HG03064 (cell line): ENCODE data around the gene SEC24B.

ENCODE experiments used
- ATAC-seq: cut with Tn5 transposase; IDR thresholded peaks from one replicate; pipeline ENCODE4 v1.9.1; 2021; ENCODE audit warnings: low read depth; ENCODE audit not compliant: unreplicated experiment

Gene SEC24B

GRCh38 chr4:109433205-109434006 is at the start of gene SEC24B:
Gene SEC24B, plus strand, starts transcription at chr4:109433815. Its CDS starts 55 bp downstream, at chr4:109433870.
- ATAC-seq = peak; percentile 93

- no peak for ATAC-seq
Observed at GRCh38 chr4:109383823-109384222, 49.8 kb upstream of the SEC24B start.

- ATAC-seq = no peak
Observed at GRCh38 chr4:109385260-109385659, 48.4 kb upstream of the SEC24B start.

GRCh38 chr4:109389369-109390114 is 44.1 kb upstream of the SEC24B start:
- peak; percentile 63 for ATAC-seq

DNA sequence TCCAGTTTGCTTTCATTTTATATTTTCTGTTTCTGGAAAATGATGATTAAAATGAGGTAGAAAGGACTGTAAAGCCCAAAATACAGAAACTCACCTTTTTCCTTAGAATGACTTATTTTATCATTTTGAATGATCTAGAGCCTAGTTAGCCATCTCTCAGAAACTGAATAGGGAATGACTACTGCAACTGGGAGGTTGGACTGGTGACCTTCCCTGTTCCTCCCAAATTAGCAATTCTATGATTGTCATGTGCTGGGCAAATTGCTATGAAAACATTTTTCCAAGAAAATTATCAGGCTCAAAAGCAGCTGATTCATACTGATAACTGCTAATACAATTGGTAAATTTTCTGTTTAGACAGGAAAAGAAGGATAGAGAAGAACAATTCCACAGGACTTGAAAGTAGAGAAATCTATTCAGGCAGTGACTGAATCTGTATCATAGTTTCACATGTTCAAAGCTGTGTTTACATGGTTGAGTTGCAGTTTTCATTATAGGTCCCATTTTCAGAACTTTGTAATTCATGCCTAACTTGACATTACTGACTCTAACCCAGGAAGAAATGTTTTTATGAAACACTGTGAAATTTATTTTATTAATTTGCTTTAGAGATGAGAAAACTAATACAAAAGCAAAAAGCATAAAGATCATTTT is 43.4 kb upstream of the SEC24B start:
- peak; percentile 58 for ATAC-seq

DNA sequence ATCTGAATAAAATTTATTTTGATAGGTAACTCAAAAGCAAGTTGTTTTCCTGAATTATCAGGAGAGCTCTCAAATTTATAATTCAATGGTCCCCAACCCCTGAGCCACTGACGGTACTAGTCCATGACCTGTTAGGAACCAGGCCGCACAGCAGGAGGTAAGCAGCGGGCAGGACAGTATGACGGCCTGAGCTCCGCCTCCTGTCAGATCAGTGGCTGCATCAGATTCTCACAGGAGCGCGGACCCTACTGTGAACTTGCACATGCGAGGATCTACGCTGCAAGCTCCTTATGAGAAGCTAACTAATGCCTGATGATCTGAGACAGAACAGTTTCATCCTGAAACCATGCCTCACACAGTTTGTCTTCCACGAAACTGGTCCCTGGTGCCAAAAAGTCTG is 37.9 kb upstream of the SEC24B start:
- ATAC-seq = no peak

DNA sequence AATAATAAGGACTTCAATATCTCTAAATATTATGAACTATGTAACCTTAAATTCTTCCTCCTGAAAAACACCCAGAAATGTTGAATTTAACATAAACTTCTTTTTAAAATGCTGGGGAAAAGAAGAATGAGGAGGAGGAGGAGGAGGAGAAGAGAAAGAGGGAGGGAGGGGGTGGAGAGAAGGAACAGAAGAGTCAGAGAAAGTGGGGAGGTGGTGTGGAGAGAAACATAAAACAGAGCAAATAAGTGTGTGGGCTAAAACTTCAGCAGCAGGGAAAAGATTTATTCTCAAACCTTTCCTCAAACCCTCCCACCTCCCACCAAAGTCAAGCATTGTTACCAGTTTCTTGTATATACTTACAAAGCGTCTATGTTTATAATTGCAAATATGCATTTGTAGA is 34.7 kb upstream of the SEC24B start:
- ATAC-seq = no peak

DNA sequence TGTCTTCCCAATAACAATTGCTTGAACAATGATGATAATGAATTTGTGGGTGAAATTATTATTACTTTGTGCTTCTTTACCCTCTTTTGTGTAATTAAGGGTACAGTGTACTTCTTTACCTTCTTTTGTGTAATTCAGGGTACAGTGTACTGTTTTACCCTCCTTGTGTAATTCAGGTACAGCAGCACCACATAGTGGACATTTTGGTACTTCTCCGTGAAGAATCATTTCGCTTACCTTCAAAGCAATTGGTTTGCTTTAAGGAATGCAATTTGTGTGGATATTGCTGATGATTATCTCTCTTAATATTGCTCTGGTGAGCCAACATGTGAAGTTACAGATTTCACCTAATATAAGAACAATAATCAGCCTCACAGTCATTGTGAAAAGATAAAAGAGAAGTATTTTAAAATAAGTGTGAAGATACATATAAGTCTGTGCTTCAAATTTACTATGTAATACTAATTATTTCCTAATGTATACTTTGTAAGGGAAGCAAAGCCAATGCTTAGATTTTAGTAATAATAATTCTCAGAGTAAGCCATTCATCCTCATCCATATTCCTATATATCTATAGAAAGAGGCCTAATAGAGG is 27.2 kb upstream of the SEC24B start:
- peak; percentile 81 for ATAC-seq

- no peak for ATAC-seq
Observed at GRCh38 chr4:109407027-109407737, 26.4 kb upstream of the SEC24B start.

DNA sequence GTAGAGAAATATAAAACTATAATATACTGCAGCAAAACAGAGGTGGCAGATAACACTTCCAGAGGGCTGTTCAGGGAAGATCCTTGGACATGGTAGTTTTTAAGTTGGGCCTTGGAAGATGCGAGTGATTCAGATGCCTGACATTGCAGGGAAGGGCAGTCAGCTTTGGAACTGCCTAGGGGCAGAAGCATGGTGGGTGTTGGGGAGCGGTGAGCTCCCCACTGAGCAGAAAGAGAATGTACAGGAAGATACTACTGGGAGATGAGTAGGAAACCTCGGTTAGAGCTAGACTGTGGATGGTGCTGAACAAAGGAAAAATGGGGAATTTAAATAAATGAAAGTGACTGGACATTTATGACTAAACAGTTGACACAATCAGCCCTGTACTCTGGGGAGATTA is 24.9 kb upstream of the SEC24B start:
- no peak for ATAC-seq

DNA sequence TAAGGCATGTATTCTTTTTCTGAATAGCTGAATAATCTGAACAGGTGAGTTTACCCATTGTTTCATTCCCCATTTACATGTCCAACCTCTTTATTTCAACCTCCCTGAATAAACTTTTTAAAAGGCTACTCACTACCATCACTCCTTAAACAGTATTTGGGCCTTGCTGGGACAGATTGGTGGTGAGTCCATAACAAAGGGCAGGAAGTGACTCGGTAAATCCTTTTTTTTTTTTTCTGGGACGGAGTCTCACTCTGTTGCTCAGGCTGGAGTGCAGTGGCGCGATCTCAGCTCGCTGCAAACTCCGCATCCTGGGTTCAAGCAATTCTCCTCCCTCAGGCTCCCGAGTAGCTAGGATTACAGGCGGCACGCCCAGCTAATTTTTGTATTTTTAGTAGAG is 23.4 kb upstream of the SEC24B start:
- ATAC-seq = no peak

- ATAC-seq = no peak
Observed at GRCh38 chr4:109410776-109411175, 22.8 kb upstream of the SEC24B start.

GRCh38 chr4:109411964-109412363 is 21.7 kb upstream of the SEC24B start:
- ATAC-seq = no peak

DNA sequence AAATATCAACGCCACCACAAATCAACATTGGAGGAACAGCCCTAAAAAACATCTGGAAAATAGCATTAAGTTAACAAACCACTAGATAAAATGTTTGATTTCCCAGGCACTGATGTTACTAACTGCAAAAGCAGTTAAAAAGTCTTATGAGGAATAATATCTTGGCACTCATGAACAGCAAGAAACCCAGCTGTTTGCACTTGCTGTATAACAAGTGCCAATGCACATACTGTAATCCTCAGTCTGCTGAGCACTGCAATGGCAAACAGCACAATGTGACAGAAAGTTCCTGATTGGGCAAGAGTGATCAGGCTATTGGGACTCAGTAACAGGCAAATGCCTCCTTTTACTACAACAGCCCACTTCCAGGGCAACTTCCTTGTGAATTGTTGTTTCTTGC is 20.8 kb upstream of the SEC24B start:
- no peak for ATAC-seq

- ATAC-seq = no peak
Observed at GRCh38 chr4:109414938-109415337, 18.7 kb upstream of the SEC24B start.

DNA sequence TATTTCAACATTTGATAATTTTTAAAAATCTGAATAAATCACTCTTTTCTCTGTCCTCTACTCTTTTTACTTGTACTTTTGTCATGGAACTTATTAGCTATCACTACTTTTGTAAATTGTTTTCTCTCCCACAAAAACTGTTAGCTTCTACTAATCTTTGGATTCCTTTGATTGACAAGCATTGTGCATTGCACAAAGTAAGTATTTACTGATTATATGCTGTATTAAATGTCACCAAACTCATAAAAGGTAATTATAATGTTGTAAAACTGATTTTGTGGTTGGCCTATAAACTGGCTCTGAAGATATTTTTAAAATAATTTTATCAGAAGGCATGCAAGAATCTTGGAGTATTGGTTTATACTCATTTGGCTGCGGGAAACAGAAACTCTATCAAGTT is 15.0 kb upstream of the SEC24B start:
- no peak for ATAC-seq

DNA sequence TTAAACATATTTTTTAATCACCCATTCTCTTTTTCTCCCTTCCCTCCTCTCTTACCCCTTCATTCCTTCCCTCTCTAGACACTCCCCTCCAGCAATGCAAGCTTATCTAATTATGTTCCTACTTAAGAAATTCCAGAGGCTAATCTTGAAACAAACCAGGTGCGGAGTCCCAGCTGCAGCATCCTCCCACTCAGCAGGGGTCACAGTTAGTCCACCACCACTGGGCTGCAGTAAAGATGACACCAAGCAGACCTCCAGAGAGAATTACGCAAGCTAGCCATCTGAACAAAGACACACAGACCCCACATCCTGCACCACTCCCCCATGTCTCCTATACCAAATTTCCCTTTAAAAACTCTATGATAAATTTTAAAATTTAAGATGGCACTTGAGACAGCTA is 13.9 kb upstream of the SEC24B start:
- no peak for ATAC-seq

GRCh38 chr4:109424093-109424841 is 9.3 kb upstream of the SEC24B start:
- no peak for ATAC-seq

DNA sequence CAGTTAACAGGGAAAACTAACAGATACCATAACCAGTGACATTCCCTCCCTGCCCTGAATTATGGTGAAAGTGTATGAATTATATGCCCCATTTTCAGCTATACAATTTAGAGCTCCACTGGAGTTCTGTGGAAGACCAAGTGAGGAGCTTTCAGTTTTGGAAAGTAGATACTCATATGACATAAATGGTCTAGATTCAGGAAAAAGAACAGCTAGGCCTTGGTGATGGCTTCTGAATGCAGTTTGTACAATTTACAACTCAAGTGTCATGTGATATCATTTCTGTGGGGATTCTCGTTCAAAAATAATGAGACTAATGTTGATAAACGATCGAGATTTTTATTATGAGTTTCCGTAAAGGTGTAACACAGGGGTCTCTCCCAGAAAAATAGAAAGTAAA is 8.2 kb upstream of the SEC24B start:
- ATAC-seq = no peak

GRCh38 chr4:109429545-109429944 is 4.1 kb upstream of the SEC24B start:
- no peak for ATAC-seq
